Breast epithelium (tissue), 4 donors: ENCODE measurements around the gene PRXL2A. TPM values are rescaled to one million over a fixed set of nuclear protein-coding genes. Genes with fewer than 3 reads are reported as not detected.
A peak's percentile ranks its signal among the peaks of the same experiment; 100 is the strongest.

ENCODE experiments used
- DNase-seq, 2 donors: peaks; one replicate each; pipeline ENCODE4 v3.0.0-alpha.2; 2019; ENCODE audit warnings: low spot score in 2 of 2
- H3K27ac ChIP-seq, 2 donors: fragments of 200-600 bp; sonication (generic) in 1 of 2; one replicate each; pipeline ENCODE4 v1.5.1; 2016 to 2019; ENCODE audit warnings: mild to moderate bottlenecking in 1 of 2
- H3K27me3 ChIP-seq, 2 donors: fragments of 200-600 bp; sonication (generic) in 1 of 2; one replicate each; pipeline versions ENCODE4 v1.5.1 to v1.6.0; 2017 to 2019; ENCODE audit warnings: control low read depth in 1 of 2, mild to moderate bottlenecking in 1 of 2
- H3K36me3 ChIP-seq: fragments of 200-600 bp; one replicate; pipeline ENCODE4 v1.5.1; 2019
- H3K4me1 ChIP-seq, 2 donors: fragments of 200-600 bp; sonication (generic); one replicate each; pipeline ENCODE4 v1.5.1; 2016 to 2019; ENCODE audit warnings: control low read depth in 1 of 2
- H3K4me3 ChIP-seq, 3 donors: fragments of 200-600 bp; sonication (generic); 1 replicate in 2 of 3; 2 replicates in 1 of 3; pipeline ENCODE4 v1.5.1; 2016 to 2019; ENCODE audit warnings: mild to moderate bottlenecking in 3 of 3, moderate library complexity in 2 of 3
- H3K9me3 ChIP-seq, 2 donors: fragments of 200-600 bp; sonication (generic) in 1 of 2; one replicate each; pipeline ENCODE4 v1.5.1; 2016 to 2019; ENCODE audit warnings: control low read depth in 1 of 2
- POLR2A ChIP-seq: fragments of 450-650 bp; IDR thresholded peaks from one replicate; pipeline ENCODE4 v1.6.1; 2016; ENCODE audit warnings: antibody characterized with exemption, mild to moderate bottlenecking, moderate library complexity
- POLR2AphosphoS5 ChIP-seq, 3 donors: sonication (generic); formaldehyde crosslinking; IDR thresholded peaks; one replicate each; pipeline ENCODE4 v1.6.1; 2017; ENCODE audit warnings: antibody characterized with exemption in 3 of 3
- intact Hi-C: fragments of 100-400 bp; cut with DNase I; formaldehyde crosslinking; loops from one replicate; pipeline ENCODE4 v1.15.1; 2023; ENCODE audit warnings: low total_unique reads
- total RNA-seq, 3 donors: library from RNA; depleted of rRNA; stranded (reverse); fragments of >200 nt; gene quantifications; one replicate each; pipeline ENCODE4 v1.1.0, GENCODE V29; 2016
- TF ChIP-seq, protein P1 (sequence below), 3 donors: fragments of 450-650 bp; IDR thresholded peaks; one replicate each; pipeline ENCODE4 v1.5.1; 2016 to 2017; ENCODE audit warnings: antibody characterized with exemption in 3 of 3, mild to moderate bottlenecking in 3 of 3, moderate library complexity in 3 of 3

Gene PRXL2A
- total RNA-seq, 3 donors from 2014 or later = 82.3 to 547 (median 88.4) TPM

DNA sequence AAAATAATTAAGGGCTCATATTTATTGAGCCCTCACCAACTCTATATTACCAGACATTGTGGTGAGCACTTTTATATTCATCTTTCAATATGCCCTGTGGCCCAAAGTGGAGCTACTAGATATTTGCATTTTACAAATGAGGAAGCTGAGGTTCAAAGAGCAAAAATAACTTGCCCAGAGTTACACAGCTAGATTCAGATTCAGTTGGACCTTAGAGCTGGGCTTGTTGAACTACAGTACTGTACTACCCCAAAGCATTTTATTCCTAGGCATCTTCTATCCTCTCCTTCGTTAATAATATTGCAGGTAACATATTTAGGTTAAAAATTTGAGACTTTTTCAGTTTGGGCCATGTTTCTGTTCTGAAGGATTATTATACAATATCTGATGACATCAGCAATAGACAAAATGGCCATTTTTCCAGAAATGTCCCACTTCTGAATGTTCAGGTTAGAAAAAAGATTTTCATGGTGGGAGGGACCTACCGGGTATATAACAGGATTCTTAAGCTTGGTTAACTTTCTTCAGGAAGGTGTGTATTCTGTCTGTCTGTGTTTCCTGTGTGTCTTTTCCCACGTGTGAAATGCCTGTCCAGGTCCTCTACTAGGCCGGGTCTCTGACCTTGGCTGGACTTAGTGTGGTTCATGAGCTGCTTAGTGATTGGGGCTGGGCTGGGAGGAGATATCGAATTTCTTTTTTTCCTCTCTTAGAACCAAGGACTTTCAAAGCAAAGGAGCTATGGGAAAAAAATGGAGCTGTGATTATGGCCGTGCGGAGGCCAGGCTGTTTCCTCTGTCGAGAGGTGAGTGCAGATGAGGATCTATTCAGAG, 13.6 kb downstream of the PRXL2A start:
- no peak for DNase-seq
- H3K27me3 ChIP-seq = no peaks in the 10 kb centered on the region
- H3K4me3 ChIP-seq = no peak overlapping the region
- intact Hi-C loops = no loop called here
- H3K9me3 ChIP-seq = no peaks in the 10 kb centered on the region
- no peak overlapping the region for H3K27ac ChIP-seq
- TF ChIP-seq, protein P1, sequence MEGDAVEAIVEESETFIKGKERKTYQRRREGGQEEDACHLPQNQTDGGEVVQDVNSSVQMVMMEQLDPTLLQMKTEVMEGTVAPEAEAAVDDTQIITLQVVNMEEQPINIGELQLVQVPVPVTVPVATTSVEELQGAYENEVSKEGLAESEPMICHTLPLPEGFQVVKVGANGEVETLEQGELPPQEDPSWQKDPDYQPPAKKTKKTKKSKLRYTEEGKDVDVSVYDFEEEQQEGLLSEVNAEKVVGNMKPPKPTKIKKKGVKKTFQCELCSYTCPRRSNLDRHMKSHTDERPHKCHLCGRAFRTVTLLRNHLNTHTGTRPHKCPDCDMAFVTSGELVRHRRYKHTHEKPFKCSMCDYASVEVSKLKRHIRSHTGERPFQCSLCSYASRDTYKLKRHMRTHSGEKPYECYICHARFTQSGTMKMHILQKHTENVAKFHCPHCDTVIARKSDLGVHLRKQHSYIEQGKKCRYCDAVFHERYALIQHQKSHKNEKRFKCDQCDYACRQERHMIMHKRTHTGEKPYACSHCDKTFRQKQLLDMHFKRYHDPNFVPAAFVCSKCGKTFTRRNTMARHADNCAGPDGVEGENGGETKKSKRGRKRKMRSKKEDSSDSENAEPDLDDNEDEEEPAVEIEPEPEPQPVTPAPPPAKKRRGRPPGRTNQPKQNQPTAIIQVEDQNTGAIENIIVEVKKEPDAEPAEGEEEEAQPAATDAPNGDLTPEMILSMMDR (IDR thresholded peaks at IDR 0.05) = no peak
- TF ChIP-seq POLR2A (no peak), POLR2AphosphoS5 (IDR thresholded peaks at IDR 0.05) (no peak)
- no peaks in the 10 kb centered on the region for H3K36me3 ChIP-seq
- H3K4me1 ChIP-seq = no peaks in the 10 kb centered on the region

DNA sequence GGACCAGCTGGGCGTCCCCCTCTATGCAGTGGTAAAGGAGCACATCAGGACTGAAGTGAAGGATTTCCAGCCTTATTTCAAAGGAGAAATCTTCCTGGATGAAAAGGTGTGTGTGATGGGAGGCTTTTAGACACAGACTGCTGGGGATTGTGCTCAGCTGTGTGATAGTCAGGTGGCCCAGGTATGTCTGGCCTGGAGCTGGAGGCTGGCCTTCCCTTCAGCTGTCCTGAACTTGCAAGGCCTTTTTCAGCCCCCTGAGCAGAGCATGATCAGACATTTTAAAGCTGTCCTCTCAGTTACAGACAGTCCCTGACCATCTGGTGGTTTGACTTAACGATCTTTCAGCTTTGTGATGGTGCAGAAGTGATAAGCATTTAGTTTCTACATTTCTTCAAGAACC, 17.6 kb downstream of the PRXL2A start:
- intact Hi-C loops = no loop called here
- no peak for DNase-seq

DNA sequence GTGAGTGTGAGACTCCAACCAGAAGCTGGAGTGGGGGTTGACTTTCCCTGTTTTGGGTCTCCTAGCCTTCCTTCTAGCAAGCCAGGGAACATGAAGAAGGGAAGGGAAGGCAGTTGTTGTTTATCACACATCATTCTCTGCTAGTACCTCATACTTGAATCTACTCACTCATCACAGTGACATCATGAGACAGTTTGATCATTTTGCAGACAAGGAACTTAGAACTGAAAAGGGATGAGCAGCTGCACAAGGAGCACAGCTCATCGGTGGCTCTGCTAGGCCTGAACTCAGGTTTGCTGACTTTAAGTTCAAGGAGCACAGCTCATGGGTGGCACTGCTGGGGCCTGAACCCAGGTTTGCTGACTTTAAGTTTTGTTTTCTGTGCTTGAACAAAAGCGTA, 19.2 kb downstream of the PRXL2A start:
- no peak for DNase-seq
- Histone ChIP-seq H3K27me3 (no peaks in the 10 kb centered on the region), H3K4me3 (no peak overlapping the region), H3K27ac (no peak overlapping the region), H3K9me3 (no peaks in the 10 kb centered on the region), H3K4me1 (no peaks in the 10 kb centered on the region), H3K36me3 (no peaks in the 10 kb centered on the region)
- intact Hi-C loops = no loop called here
- TF ChIP-seq, protein P1 (IDR thresholded peaks at IDR 0.05) = no peak
- TF ChIP-seq POLR2A (no peak), POLR2AphosphoS5 (IDR thresholded peaks at IDR 0.05) (no peak)

More for the DNA sequence above, 17.6 kb downstream of the PRXL2A start:
- no peak for TF ChIP-seq POLR2AphosphoS5 (IDR thresholded peaks at IDR 0.05)
- TF ChIP-seq POLR2A = no peak
- TF ChIP-seq, protein P1 (IDR thresholded peaks at IDR 0.05) = no peak
- Histone ChIP-seq H3K36me3 (no peaks in the 10 kb centered on the region), H3K4me1 (no peaks in the 10 kb centered on the region), H3K27ac (no peak overlapping the region), H3K27me3 (no peaks in the 10 kb centered on the region), H3K9me3 (no peaks in the 10 kb centered on the region), H3K4me3 (no peak overlapping the region)

DNA sequence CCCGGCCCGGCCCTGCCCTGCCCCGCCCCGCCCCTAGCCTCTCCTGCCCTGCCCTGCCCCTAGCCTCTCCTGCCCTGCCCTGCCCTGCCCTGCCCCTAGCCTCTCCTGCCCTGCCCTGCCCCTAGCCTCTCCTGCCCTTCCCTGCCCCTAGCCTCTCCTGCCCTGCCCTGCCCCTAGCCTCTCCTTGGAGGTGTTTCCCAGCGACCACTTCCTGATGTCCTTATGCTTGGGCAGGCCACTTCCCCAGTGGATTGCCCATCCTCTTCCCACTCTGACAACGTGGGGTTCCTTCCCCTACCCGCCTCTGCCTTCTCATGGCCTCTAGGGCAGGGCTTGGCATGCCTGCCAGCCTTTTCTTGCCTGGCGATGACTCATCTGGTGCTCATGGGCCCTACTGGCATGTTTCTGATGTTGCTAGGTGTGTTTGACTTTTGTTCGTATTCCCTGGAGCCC, 21.2 kb downstream of the PRXL2A start:
- Histone ChIP-seq H3K27ac (peak overlapping the region in 1 of 2 donors; percentile 38), H3K4me1 (no peaks in the 10 kb centered on the region), H3K27me3 (no peaks in the 10 kb centered on the region), H3K9me3 (no peaks in the 10 kb centered on the region), H3K36me3 (no peaks in the 10 kb centered on the region), H3K4me3 (no peak overlapping the region)
- no peak for DNase-seq
- peak in 1 of 3 donors; percentile 41 for TF ChIP-seq POLR2AphosphoS5 (IDR thresholded peaks at IDR 0.05)
- TF ChIP-seq, protein P1 (IDR thresholded peaks at IDR 0.05) = no peak
- no peak for TF ChIP-seq POLR2A
- intact Hi-C loops = no loop called here

DNA sequence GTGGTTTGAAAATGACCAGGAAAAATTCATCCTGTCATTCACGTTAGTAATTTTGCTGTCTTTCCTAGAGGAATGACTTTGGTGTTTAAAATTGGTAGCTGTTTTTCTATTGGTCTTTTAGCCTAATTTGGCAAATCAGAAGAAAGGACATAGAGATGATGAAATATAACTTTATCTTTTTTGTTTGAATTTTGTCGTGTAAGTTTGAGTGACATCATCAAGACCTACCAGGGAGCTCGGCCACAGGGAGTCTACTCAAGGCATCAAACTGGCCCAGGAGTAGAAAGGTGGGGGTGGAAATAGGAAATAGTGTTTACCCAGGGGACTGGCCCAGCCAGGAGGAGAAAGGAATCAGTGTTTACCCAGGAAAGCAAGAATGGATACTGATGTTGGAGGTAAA, 24.8 kb downstream of the PRXL2A start:
- H3K27me3 ChIP-seq = no peaks in the 10 kb centered on the region
- intact Hi-C loops = no loop called here
- H3K4me3 ChIP-seq = no peak overlapping the region
- no peaks in the 10 kb centered on the region for H3K9me3 ChIP-seq
- DNase-seq = no peak
- no peak overlapping the region for H3K27ac ChIP-seq
- no peaks in the 10 kb centered on the region for H3K36me3 ChIP-seq
- TF ChIP-seq, protein P1 (IDR thresholded peaks at IDR 0.05) = no peak
- TF ChIP-seq POLR2A (no peak), POLR2AphosphoS5 (IDR thresholded peaks at IDR 0.05) (no peak)
- H3K4me1 ChIP-seq = no peaks in the 10 kb centered on the region
